Spinal cord (tissue), 10 donors: ENCODE measurements around the gene MTRF1L. TPM values are rescaled to one million over a fixed set of nuclear protein-coding genes. Genes with fewer than 3 reads are reported as not detected.
"Not testable (repeated sequence)": the region's sequence is repeated elsewhere in the genome, so short reads cannot be mapped to it uniquely, and the experiment has no call there.

Experiments
- DNase-seq, 6 donors: peaks; one replicate each; pipeline versions ENCODE4 v3.0.0 to v3.0.0-alpha.2; 2013 to 2015; ENCODE audit warnings: low spot score in 6 of 6, low read depth in 4 of 6
- H3K27ac ChIP-seq: one replicate; pipeline ENCODE4 v1.5.1; 2013; ENCODE audit warnings: low read depth, low read length, control low read depth
- H3K27me3 ChIP-seq: one replicate; pipeline ENCODE4 v1.6.1; 2013; ENCODE audit warnings: low read length; ENCODE audit not compliant: control insufficient read depth, insufficient read depth
- H3K36me3 ChIP-seq: one replicate; pipeline ENCODE4 v1.6.1; 2013; ENCODE audit warnings: low read length; ENCODE audit not compliant: control insufficient read depth, insufficient read depth
- H3K4me1 ChIP-seq: one replicate; pipeline ENCODE4 v1.6.1; 2013; ENCODE audit warnings: low read length; ENCODE audit not compliant: control insufficient read depth, insufficient read depth
- H3K4me3 ChIP-seq: one replicate; pipeline ENCODE4 v1.5.1; 2013; ENCODE audit warnings: low read depth, low read length, control low read depth
- H3K9me3 ChIP-seq: one replicate; pipeline ENCODE4 v1.6.1; 2013; ENCODE audit warnings: low read length; ENCODE audit not compliant: control insufficient read depth, insufficient read depth
- WGBS: methylation state at CpG from one replicate; pipeline ENCODE4 v1.1.5; 2013; ENCODE audit warnings: missing lambda C conversion rate; ENCODE audit not compliant: insufficient coverage; 5-methylcytosine and 5-hydroxymethylcytosine counted together
- polyA plus RNA-seq, 2 donors: library from polyadenylated mRNA; unstranded; fragments of 120-200 nt; gene quantifications; one replicate each; pipeline ENCODE4 v1.2.1, GENCODE V29; 2013; ENCODE audit not compliant: insufficient read length in 2 of 2
- total RNA-seq, 2 donors: library from RNA; depleted of rRNA in 1 of 2; stranded (reverse); fragments of 120-200 nt in 1 of 2; fragments of >200 nt in 1 of 2; gene quantifications; one replicate each; pipeline versions ENCODE4 v1.2.3 to v1.2.4, GENCODE V29; 2013 to 2014
- donor health status: healthy.

The MTRF1L gene
- total and polyA plus RNA-seq, 4 donors = 18.0 to 27.4 (median 21.7) TPM

- no peaks in the 10 kb centered on the region for H3K27me3 ChIP-seq
- no peaks in the 10 kb centered on the region for H3K9me3 ChIP-seq
- no peak for DNase-seq
- WGBS = no CpG with 5 or more reads among the region's 2 CpGs
- H3K4me3 ChIP-seq = no peak overlapping the region
- H3K4me1 ChIP-seq = peaks cover 22% of the 10 kb centered on the region
- H3K27ac ChIP-seq = no peak overlapping the region
- H3K36me3 ChIP-seq = peaks cover 9% of the 10 kb centered on the region
Observed at GRCh38 chr6:152986978-152987377, 15.5 kb downstream of the MTRF1L start.

- not testable (repeated sequence) for H3K4me3 ChIP-seq, DNase-seq, H3K27me3 ChIP-seq, H3K36me3 ChIP-seq, H3K9me3 ChIP-seq, H3K27ac ChIP-seq
- 96% methylated on average over 8 of the region's 11 CpGs for WGBS
- H3K4me1 ChIP-seq = peaks cover 23% of the 10 kb centered on the region
Observed at GRCh38 chr6:152985300-152985699, 17.2 kb downstream of the MTRF1L start.

- peak in 1 of 6 donors; percentile 11 for DNase-seq
- Histone ChIP-seq H3K9me3 (no peaks in the 10 kb centered on the region), H3K4me3 (peak overlapping the region; percentile 97), H3K27ac (peak overlapping the region; percentile 98), H3K36me3 (no peaks in the 10 kb centered on the region), H3K4me1 (peaks cover 23% of the 10 kb centered on the region), H3K27me3 (no peaks in the 10 kb centered on the region)
- WGBS = 3% methylated on average over 5 of the region's 7 CpGs
Observed at GRCh38 chr6:152984513-152984872, 18.0 kb downstream of the MTRF1L start.

- H3K36me3 ChIP-seq = no peaks in the 10 kb centered on the region
- peak in 5 of 6 donors; percentile 7 to 95 (median 74) for DNase-seq
- H3K4me1 ChIP-seq = peaks cover 23% of the 10 kb centered on the region
- H3K9me3 ChIP-seq = no peaks in the 10 kb centered on the region
- no peaks in the 10 kb centered on the region for H3K27me3 ChIP-seq
- WGBS = under 1% methylated on average over 36 of the region's 38 CpGs
- H3K27ac ChIP-seq = peak overlapping the region; percentile 98
- peak overlapping the region; percentile 97 for H3K4me3 ChIP-seq
Observed at GRCh38 chr6:152983637-152984512, 18.6 kb downstream of the MTRF1L start.

- peak; percentile 94 to 99 (median 96) for DNase-seq
- Histone ChIP-seq H3K27me3 (no peaks in the 10 kb centered on the region), H3K4me3 (peak within 1 kb of the TSS; percentile 97), H3K36me3 (no peaks in the 10 kb centered on the region), H3K4me1 (peaks cover 23% of the 10 kb centered on the region), H3K9me3 (no peaks in the 10 kb centered on the region), H3K27ac (peak within 1 kb of the TSS; percentile 98)
- WGBS = under 1% methylated on average over 66 of the region's 66 CpGs
Observed at GRCh38 chr6:152982904-152983636, 19.4 kb downstream of the MTRF1L start, which contains the start of gene FBXO5. Gene FBXO5, minus strand, starts transcription at chr6:152983041. Its CDS starts 82 bp downstream, at chr6:152982959.

- H3K36me3 ChIP-seq = no peaks in the 10 kb centered on the region
- WGBS = 0% methylated on average over 54 of the region's 71 CpGs
- no peaks in the 10 kb centered on the region for H3K9me3 ChIP-seq
- peak in 1 of 6 donors; percentile 15 for DNase-seq
- peaks cover 23% of the 10 kb centered on the region for H3K4me1 ChIP-seq
- H3K27me3 ChIP-seq = no peaks in the 10 kb centered on the region
- no peak overlapping the region for H3K27ac ChIP-seq
- peak overlapping the region; percentile 97 for H3K4me3 ChIP-seq
Observed at GRCh38 chr6:152981989-152982903, 20.3 kb downstream of the MTRF1L start.

GRCh38 chr6:152981219-152981618, 21.3 kb downstream of the MTRF1L start:
- Histone ChIP-seq H3K4me1 (peaks cover 23% of the 10 kb centered on the region), H3K4me3 (peak overlapping the region; percentile 97), H3K36me3 (no peaks in the 10 kb centered on the region), H3K9me3 (no peaks in the 10 kb centered on the region), H3K27me3 (no peaks in the 10 kb centered on the region), H3K27ac (no peak overlapping the region)
- no peak for DNase-seq
- no CpG with 5 or more reads among the region's 2 CpGs for WGBS

GRCh38 chr6:152980656-152981055, 21.9 kb downstream of the MTRF1L start:
- no peak overlapping the region for H3K27ac ChIP-seq
- H3K4me3 ChIP-seq = peak overlapping the region; percentile 97
- no peaks in the 10 kb centered on the region for H3K27me3 ChIP-seq
- DNase-seq = no peak
- no CpG with 5 or more reads among the region's 1 CpG for WGBS
- peaks cover 20% of the 10 kb centered on the region for H3K4me1 ChIP-seq
- H3K9me3 ChIP-seq = no peaks in the 10 kb centered on the region
- no peaks in the 10 kb centered on the region for H3K36me3 ChIP-seq

- no CpG with 5 or more reads among the region's 1 CpG for WGBS
- Histone ChIP-seq H3K27me3 (no peaks in the 10 kb centered on the region), H3K27ac (no peak overlapping the region), H3K4me1 (peaks cover 10% of the 10 kb centered on the region), H3K9me3 (no peaks in the 10 kb centered on the region), H3K4me3 (no peak overlapping the region), H3K36me3 (no peaks in the 10 kb centered on the region)
- no peak for DNase-seq
Observed at GRCh38 chr6:152979116-152979515, 23.4 kb downstream of the MTRF1L start.
